ENCODE measurements around the gene DNAJA1. TPM values are rescaled to one million over a fixed set of nuclear protein-coding genes. Genes with fewer than 3 reads are reported as not detected.

The DNAJA1 gene
- total and polyA plus RNA-seq, 2 donors (not counting 3 experiments of a cell fraction or from before 2014, with no cell fraction given) = 72.9 to 182 TPM

GRCh38 chr9:33013962-33014664 lies 11.0 kb upstream of the DNAJA1 start:
- H3K9me1 ChIP-seq (replicated peaks; ENCODE audit: control insufficient read depth, extremely low read depth, insufficient read depth, low read length) = no peaks in the 10 kb centered on the region
- no peak overlapping the region for H3K9ac ChIP-seq (replicated peaks; ENCODE audit: extremely low read depth, insufficient read depth, low read length)
- H3K4me2 ChIP-seq (ENCODE audit: insufficient read depth, low read length) = no peak overlapping the region
- H3K27me3 ChIP-seq (ENCODE audit: control insufficient read depth in 2 of 2, insufficient read depth in 2 of 2, low read length in 2 of 2) = no peaks in the 10 kb centered on the region
- no peak overlapping the region for H3K27ac ChIP-seq (ENCODE audit: insufficient read depth, low read depth, low read length)
- H3K4me3 ChIP-seq (replicated peaks in 1 of 3; ENCODE audit: insufficient read depth in 1 of 3, low read depth in 1 of 3, low read length in 3 of 3) = no peak overlapping the region
- FAIRE-seq (no peak), DNase-seq (ENCODE audit: low read depth, low spot score) (no peak)
- CTCF ChIA-PET = no interaction called here
- no peaks in the 10 kb centered on the region for H4K20me1 ChIP-seq (replicated peaks; ENCODE audit: control insufficient read depth, extremely low read depth, insufficient read depth, low read length)
- H3K9me3 ChIP-seq (replicated peaks; ENCODE audit: control insufficient read depth, insufficient read depth, low read length) = no peaks in the 10 kb centered on the region
- dilution Hi-C loops (cut with MboI; ENCODE audit: extremely low pct_ligation_motif_present, low sequenced_read_pairs) (no loop called here), intact Hi-C loops (cut with micrococcal nuclease) (no loop called here)
- H3K79me2 ChIP-seq (ENCODE audit: control insufficient read depth, insufficient read depth, low read length) = no peaks in the 10 kb centered on the region
- H3K4me1 ChIP-seq (ENCODE audit: control insufficient read depth, extremely low read depth, insufficient read depth, low read length) = no peaks in the 10 kb centered on the region
- no TSS peak for BruUV-seq (replicated peaks)
- no peak for TF ChIP-seq POLR2A (IDR thresholded peaks at IDR 0.05; ENCODE audit: low read depth, low read length)
- TF ChIP-seq CTCF (IDR thresholded peaks at IDR 0.05; ENCODE audit: extremely low read depth in 1 of 2, insufficient read depth in 1 of 2, low read depth in 1 of 2, low read length in 2 of 2) = no peak
- no peak for TF ChIP-seq MYC (IDR thresholded peaks at IDR 0.05; ENCODE audit: low read depth, low read length)
- no peak for TF ChIP-seq GATA2 (IDR thresholded peaks at IDR 0.05; ENCODE audit: insufficient read depth, insufficient read length, low read depth, low read length)
- TF ChIP-seq FOS (IDR thresholded peaks at IDR 0.05; ENCODE audit: borderline replicate concordance, insufficient read depth, low read length) = no peak
- TF ChIP-seq EZH2 (IDR thresholded peaks at IDR 0.05; ENCODE audit: borderline replicate concordance, low read depth, low read length, severe bottlenecking) = no peak
- TF ChIP-seq JUN (IDR thresholded peaks at IDR 0.05; ENCODE audit: borderline replicate concordance, insufficient read depth, insufficient read length, low read depth) = no peak
- TF ChIP-seq POLR2AphosphoS5 (IDR thresholded peaks at IDR 0.05; ENCODE audit: insufficient read depth, low read depth, low read length) = no peak
- TF ChIP-seq MAX (IDR thresholded peaks at IDR 0.05; ENCODE audit: insufficient read depth, insufficient read length) = no peak
- H3K36me3 ChIP-seq (ENCODE audit: control insufficient read depth in 2 of 2, extremely low read depth in 1 of 2, insufficient read depth in 2 of 2, low read length in 2 of 2) = no peaks in the 10 kb centered on the region
- H2AFZ ChIP-seq (ENCODE audit: low read depth, low read length) = no peak overlapping the region
- POLR2A ChIA-PET = interaction anchor here (0.9 kb wide), 1 partner anchor 11 kb away, joined by 6 read pairs; the partner anchor contains the start of gene DNAJA1

Data from endothelial cell of umbilical vein (primary cell).